NCI-H446 (cell line): ENCODE data around the gene GRIA4.
"Not testable (repeated sequence)": the region's sequence is repeated elsewhere in the genome, so short reads cannot be mapped to it uniquely, and the experiment has no call there.

ENCODE experiments used
- DNase-seq, 2 experiments: peaks; one replicate each; lab custom pipeline; 2025; lab: John Stamatoyannopoulos, UW

GRIA4 gene

GRCh38 chr11:106003094-106003493 is 393.2 kb downstream of the GRIA4 start:
- DNase-seq, result not testable (repeated sequence)

DNA sequence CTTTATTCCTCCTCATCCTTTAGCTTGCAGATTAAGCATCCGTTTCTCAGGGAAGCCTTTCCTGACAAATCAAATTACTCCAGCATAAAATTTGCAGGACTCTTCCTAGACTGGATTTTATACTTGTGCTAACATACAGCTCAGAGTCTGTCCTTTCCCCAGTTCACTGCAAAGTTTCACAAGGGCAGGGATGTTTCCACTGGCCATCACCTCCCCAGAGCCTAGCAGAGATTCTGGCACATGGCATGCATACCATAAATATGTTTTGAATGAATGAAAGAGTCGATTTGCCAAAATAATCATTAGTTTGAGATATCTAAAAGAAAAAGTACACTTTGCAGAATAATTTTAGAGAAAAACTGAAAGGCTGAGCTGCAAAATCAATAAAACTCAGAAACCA is 401.6 kb downstream of the GRIA4 start:
- DNase-seq, result no peak

DNA sequence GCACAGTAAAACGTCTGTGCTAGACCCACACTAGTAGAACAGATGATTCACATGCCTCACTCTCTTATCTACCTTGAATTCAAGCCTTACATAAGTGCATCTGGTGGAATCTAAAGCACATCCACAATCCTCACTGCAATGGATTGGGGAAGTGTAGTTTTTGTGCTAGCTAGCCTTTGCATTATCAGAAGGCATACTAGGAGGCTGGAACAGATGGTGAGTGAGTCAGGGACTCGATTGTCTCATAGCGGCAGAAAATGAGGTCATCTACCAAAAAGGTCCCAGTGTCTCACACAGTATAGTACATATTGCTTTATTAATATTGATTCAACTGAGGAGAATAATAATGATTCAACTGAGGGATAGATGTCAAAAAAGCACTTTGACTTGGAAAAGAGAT is 402.9 kb downstream of the GRIA4 start:
- DNase-seq, result peak; percentile 61 to 89

DNA sequence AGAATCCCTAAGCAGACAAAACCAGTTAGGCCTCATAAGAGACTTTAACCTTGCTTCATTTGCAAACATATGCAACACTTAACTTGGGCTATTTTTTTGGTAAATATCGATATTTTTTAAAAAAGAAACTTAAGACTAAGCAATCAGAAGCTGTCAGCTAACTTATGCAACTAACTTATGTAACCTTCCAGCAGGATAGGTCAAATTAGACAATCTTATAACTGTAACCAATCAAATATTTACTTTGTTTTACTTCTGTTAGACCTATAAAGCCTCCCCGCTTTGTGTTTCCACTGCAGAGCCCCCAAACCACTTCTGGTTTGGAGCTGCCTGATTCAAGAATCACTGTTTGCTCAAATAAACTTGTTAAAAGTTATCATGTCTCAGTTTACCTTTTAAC is 404.2 kb downstream of the GRIA4 start:
- DNase-seq, result no peak

DNA sequence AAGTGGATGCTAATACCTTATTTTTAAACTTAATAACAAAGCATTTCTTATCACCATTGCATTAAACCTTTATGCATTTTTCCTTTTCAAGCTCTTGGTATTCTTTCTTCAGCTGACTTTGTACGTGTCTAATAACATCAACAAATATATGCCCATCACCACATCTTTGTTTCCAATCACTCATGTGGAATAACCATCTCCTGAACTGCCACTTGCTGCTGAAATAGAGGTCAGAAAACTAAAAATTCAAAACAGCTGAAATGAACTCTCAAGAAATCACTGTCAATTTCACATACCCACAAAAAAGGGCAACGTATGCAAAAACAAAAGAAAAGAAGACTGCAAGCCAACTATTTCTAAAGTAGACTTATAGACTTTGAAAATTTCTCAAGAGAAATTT is 404.7 kb downstream of the GRIA4 start:
- DNase-seq, result peak; percentile 8 to 26

DNA sequence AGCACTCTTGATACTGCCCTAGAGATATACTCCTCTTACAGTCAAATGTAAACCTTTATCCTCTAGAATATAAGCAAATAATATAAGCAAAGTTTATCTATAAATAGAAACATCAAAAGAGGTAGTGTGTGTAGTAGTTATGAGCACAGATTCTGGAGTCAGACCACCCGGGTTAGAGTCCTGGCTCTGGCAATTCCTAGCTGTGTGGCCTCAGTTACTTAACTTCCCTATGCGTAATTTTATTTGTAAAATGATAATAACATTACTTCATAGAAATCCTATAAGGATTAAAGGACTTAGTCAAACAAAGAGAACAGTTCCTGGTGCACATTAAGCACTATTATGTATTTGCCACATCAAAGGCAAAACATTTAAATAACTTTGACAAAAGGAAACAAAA is 405.2 kb downstream of the GRIA4 start:
- DNase-seq, result no peak

- peak in 1 of 2 experiments; percentile 44 for DNase-seq
Observed at GRCh38 chr11:106017093-106017492, 407.2 kb downstream of the GRIA4 start.

DNA sequence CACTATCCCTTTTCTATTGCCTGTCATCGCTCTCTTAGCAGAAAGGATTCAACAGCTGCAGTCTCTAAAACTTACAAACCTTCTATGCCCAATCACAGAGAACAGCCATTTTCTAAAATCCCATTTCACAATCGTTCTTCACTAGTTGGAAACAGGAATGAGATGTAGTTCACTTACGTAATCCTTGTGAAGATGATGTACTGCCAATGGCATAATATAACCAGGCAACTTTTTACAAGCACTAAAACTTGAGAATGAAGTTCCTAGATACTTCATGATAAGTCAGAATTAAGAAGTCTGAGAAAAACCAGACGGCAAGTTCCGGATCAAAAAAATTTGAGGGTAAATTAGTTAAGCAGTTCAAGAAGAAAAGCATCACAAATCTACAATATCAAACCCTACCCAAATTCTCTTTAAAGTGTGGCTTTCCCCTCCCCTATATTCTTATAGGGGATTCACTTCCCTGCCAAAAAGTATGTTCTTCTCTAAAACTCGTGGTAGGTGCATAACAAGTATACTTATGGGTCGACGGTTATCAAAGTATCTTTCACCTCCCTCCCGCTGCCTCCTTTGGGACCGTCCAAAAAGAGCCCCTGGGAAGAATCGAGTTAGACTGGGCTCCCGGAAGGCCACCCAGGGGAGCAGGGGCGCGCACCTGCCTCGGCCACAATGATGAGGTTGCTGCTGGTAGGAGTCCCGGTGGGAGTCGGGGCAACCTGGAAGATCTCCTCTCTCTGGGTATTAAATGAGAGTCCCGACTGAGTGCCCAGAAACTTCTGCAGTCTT is 411.5 kb downstream of the GRIA4 start:
- peak in 1 of 2 experiments; percentile 28 for DNase-seq

DNA sequence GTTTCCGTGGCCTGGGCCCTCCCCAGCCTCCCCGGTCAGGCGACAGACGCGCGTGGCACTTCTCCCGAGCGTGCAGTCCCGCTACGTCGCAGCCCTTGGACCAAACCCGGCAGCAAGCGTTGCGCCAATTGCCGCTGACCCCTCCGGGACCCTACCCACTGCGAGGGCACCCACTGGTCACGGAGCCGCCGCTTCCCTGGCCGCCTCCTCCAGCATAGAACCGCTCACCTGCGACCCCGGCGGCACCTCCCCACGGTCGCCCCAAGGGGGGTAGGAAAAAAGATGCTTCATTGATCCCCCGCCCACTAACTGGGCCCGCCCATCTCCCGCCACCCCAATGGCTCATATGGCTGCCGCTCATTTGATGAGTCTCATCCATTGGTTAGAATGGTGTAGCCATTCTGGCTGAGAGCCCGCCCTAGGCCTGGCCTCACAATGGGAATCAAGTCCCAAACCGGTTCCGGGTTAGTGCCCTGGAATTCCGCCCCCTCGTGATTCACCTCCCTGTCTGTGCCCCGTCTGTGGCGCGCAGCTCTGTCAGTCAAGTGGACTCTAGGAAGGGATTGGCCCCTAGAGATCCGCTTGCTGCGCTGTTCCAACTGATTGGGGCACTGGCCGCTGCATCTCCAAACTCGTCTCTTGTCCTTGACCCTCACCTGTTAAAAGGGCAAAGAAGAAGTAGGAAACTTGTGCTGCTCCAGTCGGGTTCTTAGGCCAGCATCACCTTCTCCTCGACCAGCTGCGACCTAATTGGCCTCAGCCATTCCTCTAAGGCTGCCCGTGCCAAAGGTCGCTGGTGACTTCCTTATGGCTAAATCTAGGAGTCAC is 412.3 kb downstream of the GRIA4 start, which contains the start of gene MSANTD4:
MSANTD4 (minus strand) TSS at position 274 of the 828 bp plus-strand sequence. CDS start 11,323 bp downstream, outside the sequence.
- DNase-seq, result peak; percentile 99 to 100

- DNase-seq, result no peak
Observed at GRCh38 chr11:106022795-106023275, 413.0 kb downstream of the GRIA4 start.

DNA sequence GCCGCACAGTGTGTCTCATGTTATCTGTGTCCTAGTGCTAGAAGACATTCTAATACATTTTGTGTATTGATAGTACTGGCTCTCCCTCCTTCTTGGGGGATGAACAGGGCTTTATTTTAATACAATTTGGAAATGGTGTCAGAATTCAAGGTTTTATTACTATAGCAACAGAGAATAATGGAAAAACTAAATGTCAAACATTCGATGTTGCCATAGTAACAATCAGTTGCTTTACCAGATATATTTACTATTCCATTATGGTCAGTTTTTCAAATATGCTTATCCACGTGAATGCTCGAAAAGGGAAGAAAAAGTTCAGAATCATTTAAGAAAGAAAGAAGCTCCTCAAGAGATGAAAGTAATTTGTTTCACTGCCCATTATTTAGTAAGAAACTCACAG is 420.7 kb downstream of the GRIA4 start:
- no peak for DNase-seq

DNA sequence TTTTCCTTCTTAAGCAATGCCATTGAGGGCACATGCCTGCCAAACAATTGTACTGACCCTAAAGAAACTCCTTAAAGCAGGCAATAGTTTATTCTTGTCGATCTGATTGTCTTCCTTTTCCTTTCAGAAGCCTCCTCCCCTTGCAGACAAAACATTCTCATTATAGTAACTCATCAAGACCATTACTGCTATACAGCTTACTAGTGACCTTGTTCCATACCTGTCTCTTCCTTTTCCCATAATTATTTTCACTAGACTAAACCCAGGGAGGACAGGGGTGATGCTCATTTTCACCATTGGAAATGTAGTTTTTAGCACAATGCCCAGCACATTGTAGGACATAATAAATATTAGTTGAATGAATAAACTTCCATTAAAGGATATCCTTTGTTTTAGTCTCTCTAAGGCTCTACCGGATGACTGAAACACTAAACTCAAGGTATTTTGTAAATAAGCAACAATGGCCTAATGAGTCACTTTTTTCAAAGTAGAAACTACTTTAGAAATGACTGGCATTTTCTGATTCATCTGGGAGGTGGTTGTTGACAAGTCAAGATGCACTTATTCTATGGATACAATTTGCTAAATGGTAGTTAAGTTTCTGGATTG is 421.4 kb downstream of the GRIA4 start:
- no peak for DNase-seq
